Common myeloid progenitor, CD34-positive (primary cell): ENCODE results near the gene FGFR1OP2.

Source experiments
- CTCF ChIA-PET: fragments of 350-600 bp; sonication (Branson Sonifier 250); formaldehyde crosslinking; loops from one replicate; lab custom pipeline; 2021; ENCODE audit warnings: antibody characterized with exemption; lab: Charles Lee
- POLR2A ChIA-PET: fragments of 350-600 bp; sonication (Branson Sonifier 250); formaldehyde crosslinking; loops from one replicate; lab custom pipeline; 2021; ENCODE audit warnings: antibody characterized with exemption; lab: Charles Lee
- DNase-seq, 3 donors: peaks; one replicate each; pipeline versions ENCODE4 v3.0.0 to v3.0.0-alpha.2; 2013
- H3K27ac ChIP-seq, 2 experiments: 1 replicate in 1 of 2; 2 replicates in 1 of 2; pipeline ENCODE4 v1.7.0; 2013; ENCODE audit warnings: inconsistent platforms in 2 of 2, low read length in 2 of 2, mild to moderate bottlenecking in 2 of 2, low read depth in 1 of 2, moderate library complexity in 1 of 2; ENCODE audit not compliant: severe bottlenecking in 2 of 2, insufficient read depth in 1 of 2, poor library complexity in 1 of 2
- H3K27me3 ChIP-seq, 5 experiments: replicated peaks in 2 of 5; 1 replicate in 3 of 5; 2 replicates in 2 of 5; pipeline versions ENCODE4 v1.6.1 to v1.7.0; 2013; ENCODE audit warnings: low read length in 4 of 5, mild to moderate bottlenecking in 2 of 5, moderate library complexity in 2 of 5, inconsistent platforms in 1 of 5; ENCODE audit not compliant: insufficient read depth in 5 of 5, control insufficient read depth in 4 of 5
- H3K36me3 ChIP-seq, 4 experiments: 1 replicate in 2 of 4; 2 replicates in 2 of 4; pipeline versions ENCODE4 v1.6.1 to v1.7.0; 2013; ENCODE audit warnings: low read length in 3 of 4, control low read depth in 1 of 4, mild to moderate bottlenecking in 1 of 4; ENCODE audit not compliant: control insufficient read depth in 4 of 4, insufficient read depth in 4 of 4
- H3K4me1 ChIP-seq, 4 experiments: 1 replicate in 3 of 4; 2 replicates in 1 of 4; pipeline versions ENCODE4 v1.6.1 to v1.7.1; 2013; ENCODE audit warnings: low read length in 3 of 4, mild to moderate bottlenecking in 3 of 4, control low read depth in 1 of 4, inconsistent platforms in 1 of 4, moderate library complexity in 1 of 4; ENCODE audit not compliant: control insufficient read depth in 4 of 4, insufficient read depth in 4 of 4; ENCODE audit errors: control extremely low read depth in 1 of 4
- H3K4me3 ChIP-seq, 7 experiments: 1 replicate in 4 of 7; 2 replicates in 3 of 7; pipeline versions ENCODE4 v1.5.1 to v1.7.0; 2013; ENCODE audit warnings: mild to moderate bottlenecking in 7 of 7, low read length in 6 of 7, moderate library complexity in 6 of 7, inconsistent platforms in 2 of 7, low read depth in 2 of 7, control low read depth in 1 of 7; ENCODE audit not compliant: insufficient read depth in 4 of 7, control insufficient read depth in 1 of 7; ENCODE audit errors: extremely low read depth in 1 of 7
- H3K9me3 ChIP-seq, 5 experiments: 1 replicate in 4 of 5; 2 replicates in 1 of 5; pipeline versions ENCODE4 v1.6.1 to v1.7.1; 2013; ENCODE audit warnings: low read length in 4 of 5, mild to moderate bottlenecking in 2 of 5, inconsistent platforms in 1 of 5, low read depth in 1 of 5, moderate library complexity in 1 of 5; ENCODE audit not compliant: control insufficient read depth in 4 of 5, insufficient read depth in 2 of 5; ENCODE audit errors: control extremely low read depth in 1 of 5
- WGBS: methylation state at CpG from one replicate; pipeline ENCODE4 v1.1.5; 2013; ENCODE audit not compliant: insufficient coverage; 5-methylcytosine and 5-hydroxymethylcytosine counted together

Gene FGFR1OP2

DNA sequence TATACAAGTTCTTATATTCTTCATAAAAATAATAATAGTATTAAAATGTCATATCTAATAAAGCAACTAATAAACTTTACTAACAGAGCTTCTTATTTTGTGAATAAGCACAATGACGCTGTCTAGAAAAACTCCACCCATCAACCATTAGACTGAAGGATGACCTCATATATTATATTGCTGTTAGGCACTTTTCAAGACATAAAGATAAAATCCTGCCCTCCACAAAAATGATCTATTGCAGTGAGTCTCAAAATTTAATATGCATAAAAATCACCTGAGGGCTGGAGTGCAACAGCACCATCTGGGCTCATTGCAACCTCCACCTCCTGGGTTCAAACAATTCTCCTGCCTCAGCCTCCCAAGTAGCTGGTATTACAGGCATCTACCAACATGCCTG, 55.8 kb downstream of the FGFR1OP2 start:
- H3K4me3 ChIP-seq = no peak overlapping the region
- CTCF ChIA-PET = interaction anchor here (1.2 kb wide), 2 partner anchors 22 to 75 kb away, joined by 3 read pairs; no protein-coding TSS in a partner anchor
- H3K4me1 ChIP-seq = peaks cover 6 to 30% (median 18%) of the 10 kb centered on the region in 4 experiments
- H3K36me3 ChIP-seq = peaks cover 9 to 80% (median 51%) of the 10 kb centered on the region in 4 experiments
- no peaks in the 10 kb centered on the region for H3K27me3 ChIP-seq
- POLR2A ChIA-PET = no interaction called here
- no peak for DNase-seq
- no CpG with 5 or more reads among the region's 1 CpG for WGBS
- H3K9me3 ChIP-seq = no peaks in the 10 kb centered on the region
- no peak overlapping the region for H3K27ac ChIP-seq

GRCh38 chr12:26995706-26996105, 57.4 kb downstream of the FGFR1OP2 start:
- Histone ChIP-seq H3K27me3 (no peaks in the 10 kb centered on the region), H3K36me3 (peaks cover 9 to 74% (median 43%) of the 10 kb centered on the region in 4 experiments), H3K4me3 (no peak overlapping the region), H3K4me1 (peaks cover 11 to 43% (median 23%) of the 10 kb centered on the region in 4 experiments), H3K9me3 (no peaks in the 10 kb centered on the region), H3K27ac (peak overlapping the region in 1 of 2 experiments; percentile 70)
- ChIA-PET POLR2A (no interaction called here), CTCF (interaction anchor here (0.6 to 2.6 kb wide), 7 partner anchors 9 to 711 kb away, joined by 3 to 17 read pairs (median 6); partner anchors contain the start of gene TM7SF3)
- no peak for DNase-seq
- 90% methylated on average over 2 of the region's 2 CpGs for WGBS

- H3K4me3 ChIP-seq = peak overlapping the region in 2 of 7 experiments; percentile 16 to 40
- H3K9me3 ChIP-seq = no peaks in the 10 kb centered on the region
- ChIA-PET CTCF (interaction anchor here (0.9 to 2.6 kb wide), 11 partner anchors 12 to 45 kb away, joined by 3 to 17 read pairs (median 4); partner anchors contain the start of gene TM7SF3), POLR2A (interaction anchor here (0.8 kb wide), 1 partner anchor 8 kb away, joined by 3 read pairs; no protein-coding TSS in a partner anchor)
- WGBS = 0% methylated on average over 1 of the region's 2 CpGs
- peaks cover 5 to 66% (median 37%) of the 10 kb centered on the region in 4 experiments for H3K36me3 ChIP-seq
- DNase-seq = peak; percentile 51 to 86 (median 78)
- H3K4me1 ChIP-seq = peaks cover 20 to 56% (median 36%) of the 10 kb centered on the region in 4 experiments
- no peaks in the 10 kb centered on the region for H3K27me3 ChIP-seq
- peak overlapping the region; percentile 25 to 70 for H3K27ac ChIP-seq
Observed at GRCh38 chr12:26997003-26997402, 58.7 kb downstream of the FGFR1OP2 start.

- Histone ChIP-seq H3K9me3 (no peaks in the 10 kb centered on the region), H3K27ac (peak overlapping the region; percentile 48 to 70), H3K27me3 (no peaks in the 10 kb centered on the region), H3K4me1 (peaks cover 28 to 80% (median 54%) of the 10 kb centered on the region in 4 experiments), H3K4me3 (peak overlapping the region in 3 of 7 experiments; percentile 13 to 45 (median 24)), H3K36me3 (peaks cover 0 to 39% (median 14%) of the 10 kb centered on the region in 4 experiments)
- ChIA-PET POLR2A (interaction anchor here (1.6 kb wide), 1 partner anchor 9 kb away, joined by 3 read pairs; no protein-coding TSS in a partner anchor), CTCF (interaction anchor here (0.6 to 5.6 kb wide), 5 partner anchors 8 to 627 kb away, joined by 3 to 62 read pairs (median 3); partner anchors contain the start of gene TM7SF3)
- WGBS = no CpG with 5 or more reads among the region's 1 CpG
- DNase-seq = peak; percentile 57 to 82 (median 77)
Observed at GRCh38 chr12:27000961-27001360, 62.7 kb downstream of the FGFR1OP2 start.

GRCh38 chr12:27001663-27002062, 63.4 kb downstream of the FGFR1OP2 start:
- Histone ChIP-seq H3K4me1 (peaks cover 28 to 80% (median 54%) of the 10 kb centered on the region in 4 experiments), H3K9me3 (no peaks in the 10 kb centered on the region), H3K4me3 (peak overlapping the region in 1 of 7 experiments; percentile 45), H3K36me3 (peaks cover 0 to 35% (median 12%) of the 10 kb centered on the region in 4 experiments), H3K27ac (peak overlapping the region; percentile 48 to 70), H3K27me3 (no peaks in the 10 kb centered on the region)
- ChIA-PET POLR2A (interaction anchor here (1.6 kb wide), 1 partner anchor 9 kb away, joined by 3 read pairs; no protein-coding TSS in a partner anchor), CTCF (interaction anchor here (0.6 to 5.6 kb wide), 3 partner anchors 9 to 626 kb away, joined by 3 to 62 read pairs (median 5); partner anchors contain the start of gene TM7SF3)
- DNase-seq = peak in 2 of 3 donors; percentile 52 to 60
- WGBS = no CpG with 5 or more reads among the region's 5 CpGs

DNA sequence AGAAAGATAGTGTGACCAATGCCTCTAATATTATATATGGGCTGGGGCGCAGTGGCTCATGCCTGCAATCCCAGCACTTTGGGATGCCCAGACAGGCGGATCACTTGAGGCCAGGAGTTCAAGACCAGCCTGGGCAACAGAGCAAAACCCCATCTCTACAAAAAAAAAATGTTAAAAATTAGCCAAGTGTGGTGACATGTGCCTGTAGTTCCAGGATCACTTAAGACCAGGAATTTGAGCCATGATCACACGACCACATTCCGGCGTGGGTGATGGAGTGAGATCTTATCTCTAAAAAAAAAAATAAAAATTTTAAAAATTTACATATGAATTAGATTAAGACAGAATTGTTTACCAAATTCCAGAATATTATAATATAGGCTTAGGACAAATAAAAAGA, 63.9 kb downstream of the FGFR1OP2 start:
- Histone ChIP-seq H3K4me1 (peaks cover 25 to 79% (median 53%) of the 10 kb centered on the region in 4 experiments), H3K9me3 (no peaks in the 10 kb centered on the region), H3K27ac (peak overlapping the region in 1 of 2 experiments; percentile 70), H3K4me3 (no peak overlapping the region), H3K36me3 (peaks cover 0 to 32% (median 12%) of the 10 kb centered on the region in 4 experiments), H3K27me3 (no peaks in the 10 kb centered on the region)
- ChIA-PET CTCF (interaction anchor here (0.9 to 5.6 kb wide), 3 partner anchors 10 to 147 kb away, joined by 3 to 62 read pairs (median 4); partner anchors contain the start of gene TM7SF3), POLR2A (interaction anchor here (1.6 kb wide), 1 partner anchor 8 kb away, joined by 3 read pairs; no protein-coding TSS in a partner anchor)
- no peak for DNase-seq
- 100% methylated on average over 1 of the region's 5 CpGs for WGBS
